OCI-LY1 (cell line): ENCODE results near the gene CD4.

Experiments used
- H2AFZ ChIP-seq: fragments of 200-600 bp; sonication (generic), shearing (Covaris generic); 2 replicates; pipeline ENCODE4 v1.6.0; 2014; ENCODE audit warnings: antibody characterized with exemption, mild to moderate bottlenecking, low read length
- H3F3A ChIP-seq: fragments of 200-600 bp; sonication (generic), shearing (Covaris generic); 2 replicates; pipeline ENCODE4 v1.6.0; 2014; ENCODE audit warnings: mild to moderate bottlenecking, antibody characterized with exemption, low read length, moderate library complexity; ENCODE audit not compliant: insufficient read depth
- H3K27ac ChIP-seq: fragments of 200-600 bp; sonication (generic); 2 replicates; pipeline ENCODE4 v1.5.1; 2014; ENCODE audit warnings: low read length, mixed run types, mild to moderate bottlenecking, low read depth; ENCODE audit not compliant: poor library complexity, severe bottlenecking
- H3K27me3 ChIP-seq: fragments of 200-600 bp; sonication (generic); 2 replicates; pipeline ENCODE4 v1.6.0; 2014; ENCODE audit warnings: antibody characterized with exemption, mild to moderate bottlenecking, low read length, moderate library complexity; ENCODE audit not compliant: insufficient read depth
- H3K36me3 ChIP-seq: fragments of 200-600 bp; sonication (generic); 2 replicates; pipeline ENCODE4 v1.6.1; 2014; ENCODE audit warnings: mild to moderate bottlenecking, antibody characterized with exemption, low read length, moderate library complexity, mixed read lengths; ENCODE audit not compliant: insufficient read depth
- H3K4me1 ChIP-seq: fragments of 200-600 bp; sonication (generic); 2 replicates; pipeline ENCODE4 v1.5.1; 2014; ENCODE audit warnings: mild to moderate bottlenecking, low read length, moderate library complexity; ENCODE audit not compliant: insufficient read depth, severe bottlenecking
- H3K4me2 ChIP-seq: fragments of 200-600 bp; sonication (generic), shearing (Covaris generic); 2 replicates; pipeline ENCODE4 v1.6.1; 2014; ENCODE audit warnings: low read length
- H3K4me3 ChIP-seq: fragments of 200-600 bp; sonication (generic); 2 replicates; pipeline ENCODE4 v1.5.1; 2014; ENCODE audit warnings: low read length, low read depth, mild to moderate bottlenecking, mixed read lengths; ENCODE audit not compliant: poor library complexity, severe bottlenecking
- H3K79me2 ChIP-seq: fragments of 200-600 bp; shearing (Covaris generic); 2 replicates; pipeline ENCODE4 v1.6.1; 2016; ENCODE audit warnings: mixed run types, low read length, mixed read lengths; ENCODE audit not compliant: insufficient read depth
- H3K9ac ChIP-seq: fragments of 200-600 bp; sonication (generic), shearing (Covaris generic); 2 replicates; pipeline ENCODE4 v1.6.1; 2014; ENCODE audit warnings: mild to moderate bottlenecking, low read length, mixed read lengths
- H3K9me2 ChIP-seq: fragments of 200-600 bp; sonication (generic), shearing (Covaris generic); 2 replicates; pipeline ENCODE4 v1.6.1; 2014; ENCODE audit warnings: low read depth, mild to moderate bottlenecking, low read length, mixed read lengths
- H3K9me3 ChIP-seq: fragments of 200-600 bp; shearing (Covaris generic); 2 replicates; pipeline ENCODE4 v1.6.1; 2014; ENCODE audit warnings: low read length, mixed read lengths
- H4K20me1 ChIP-seq: fragments of 200-600 bp; sonication (generic), shearing (Covaris generic); 2 replicates; pipeline ENCODE4 v1.6.0; 2016; ENCODE audit warnings: mild to moderate bottlenecking, low read length; ENCODE audit not compliant: insufficient read depth
- CTCF ChIP-seq: fragments of 200-600 bp; sonication (generic), shearing (Covaris generic); IDR thresholded peaks from 2 replicates; pipeline ENCODE4 v1.5.1; 2017; ENCODE audit warnings: mild to moderate bottlenecking, antibody characterized with exemption, low read length, moderate library complexity, mixed read lengths
- EZH2 ChIP-seq: fragments of 200-600 bp; sonication (generic), shearing (Covaris generic); IDR thresholded peaks from 2 replicates; pipeline ENCODE4 v1.8.0; 2017; ENCODE audit warnings: borderline replicate concordance, mixed run types, mild to moderate bottlenecking, antibody characterized with exemption, low read length, moderate library complexity, mixed read lengths

Gene CD4

GRCh38 chr12:6830999-6831398, 41.7 kb downstream of the CD4 start:
- Histone ChIP-seq H3K36me3 (no peaks in the 10 kb centered on the region), H3K79me2 (no peaks in the 10 kb centered on the region), H3F3A (no peaks in the 10 kb centered on the region), H4K20me1 (no peaks in the 10 kb centered on the region), H3K4me3 (no peak overlapping the region), H3K27me3 (no peaks in the 10 kb centered on the region), H2AFZ (no peak overlapping the region), H3K9me2 (no peaks in the 10 kb centered on the region), H3K4me1 (peaks cover 10% of the 10 kb centered on the region), H3K9me3 (no peaks in the 10 kb centered on the region), H3K9ac (no peak overlapping the region), H3K4me2 (no peak overlapping the region), H3K27ac (no peak overlapping the region)
- TF ChIP-seq CTCF (no peak), EZH2 (no peak)

GRCh38 chr12:6831450-6831995, 42.2 kb downstream of the CD4 start:
- no peak overlapping the region for H2AFZ ChIP-seq
- no peaks in the 10 kb centered on the region for H3K79me2 ChIP-seq
- H3K9me3 ChIP-seq: no peaks in the 10 kb centered on the region
- no peaks in the 10 kb centered on the region for H3K27me3 ChIP-seq
- H3K4me2 ChIP-seq: no peak overlapping the region
- H4K20me1 ChIP-seq: no peaks in the 10 kb centered on the region
- H3K9ac ChIP-seq: no peak overlapping the region
- TF ChIP-seq EZH2: no peak
- TF ChIP-seq CTCF: no peak
- H3K27ac ChIP-seq: no peak overlapping the region
- peaks cover 10% of the 10 kb centered on the region for H3K4me1 ChIP-seq
- no peak overlapping the region for H3K4me3 ChIP-seq
- H3K36me3 ChIP-seq: no peaks in the 10 kb centered on the region
- no peaks in the 10 kb centered on the region for H3K9me2 ChIP-seq
- no peaks in the 10 kb centered on the region for H3F3A ChIP-seq

GRCh38 chr12:6832125-6832524, 42.8 kb downstream of the CD4 start:
- no peak overlapping the region for H3K4me3 ChIP-seq
- no peaks in the 10 kb centered on the region for H3K36me3 ChIP-seq
- no peak overlapping the region for H2AFZ ChIP-seq
- H3K4me2 ChIP-seq: no peak overlapping the region
- H3K27ac ChIP-seq: no peak overlapping the region
- H3K27me3 ChIP-seq: no peaks in the 10 kb centered on the region
- H3K4me1 ChIP-seq: peaks cover 10% of the 10 kb centered on the region
- no peaks in the 10 kb centered on the region for H3F3A ChIP-seq
- H3K9me2 ChIP-seq: no peaks in the 10 kb centered on the region
- TF ChIP-seq EZH2: no peak
- TF ChIP-seq CTCF: no peak
- H3K9ac ChIP-seq: no peak overlapping the region
- H4K20me1 ChIP-seq: no peaks in the 10 kb centered on the region
- no peaks in the 10 kb centered on the region for H3K9me3 ChIP-seq
- H3K79me2 ChIP-seq: no peaks in the 10 kb centered on the region
